ENCODE results near the gene DHX16.

DNA sequence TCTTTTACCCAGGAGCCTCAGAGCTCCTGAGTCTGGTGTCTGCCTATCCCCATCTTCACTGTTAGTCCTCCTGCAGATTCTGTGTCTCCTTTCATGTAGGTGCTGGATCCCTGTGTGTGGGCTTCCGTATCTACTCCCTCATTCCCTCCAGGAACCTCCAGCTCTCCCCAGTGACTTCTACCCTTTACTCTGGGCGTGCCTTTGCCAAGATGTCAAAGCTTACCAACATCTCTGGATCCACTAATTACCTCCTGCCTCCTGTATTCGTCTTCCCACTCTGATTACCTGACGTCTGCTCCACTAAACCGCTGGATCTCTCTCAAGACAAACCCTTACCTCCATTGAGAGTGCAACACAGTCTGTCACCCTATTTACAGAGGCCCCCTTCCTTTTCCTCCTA lies 28.0 kb downstream of the DHX16 start:
- TF ChIP-seq, protein P1, sequence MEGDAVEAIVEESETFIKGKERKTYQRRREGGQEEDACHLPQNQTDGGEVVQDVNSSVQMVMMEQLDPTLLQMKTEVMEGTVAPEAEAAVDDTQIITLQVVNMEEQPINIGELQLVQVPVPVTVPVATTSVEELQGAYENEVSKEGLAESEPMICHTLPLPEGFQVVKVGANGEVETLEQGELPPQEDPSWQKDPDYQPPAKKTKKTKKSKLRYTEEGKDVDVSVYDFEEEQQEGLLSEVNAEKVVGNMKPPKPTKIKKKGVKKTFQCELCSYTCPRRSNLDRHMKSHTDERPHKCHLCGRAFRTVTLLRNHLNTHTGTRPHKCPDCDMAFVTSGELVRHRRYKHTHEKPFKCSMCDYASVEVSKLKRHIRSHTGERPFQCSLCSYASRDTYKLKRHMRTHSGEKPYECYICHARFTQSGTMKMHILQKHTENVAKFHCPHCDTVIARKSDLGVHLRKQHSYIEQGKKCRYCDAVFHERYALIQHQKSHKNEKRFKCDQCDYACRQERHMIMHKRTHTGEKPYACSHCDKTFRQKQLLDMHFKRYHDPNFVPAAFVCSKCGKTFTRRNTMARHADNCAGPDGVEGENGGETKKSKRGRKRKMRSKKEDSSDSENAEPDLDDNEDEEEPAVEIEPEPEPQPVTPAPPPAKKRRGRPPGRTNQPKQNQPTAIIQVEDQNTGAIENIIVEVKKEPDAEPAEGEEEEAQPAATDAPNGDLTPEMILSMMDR (IDR thresholded peaks at IDR 0.05; ENCODE audit: low read length), result no peak
- no peak for TF ChIP-seq EZH2 (IDR thresholded peaks at IDR 0.05; ENCODE audit: borderline replicate concordance, low read length)

Data from OCI-LY1 (cell line).